HG03045 (cell line): ENCODE measurements around the gene WWOX.

Experiments
- ATAC-seq: cut with Tn5 transposase; IDR thresholded peaks from one replicate; pipeline ENCODE4 v1.9.1; 2021; ENCODE audit warnings: mild to moderate bottlenecking, moderate library complexity; ENCODE audit not compliant: unreplicated experiment

Gene WWOX

DNA sequence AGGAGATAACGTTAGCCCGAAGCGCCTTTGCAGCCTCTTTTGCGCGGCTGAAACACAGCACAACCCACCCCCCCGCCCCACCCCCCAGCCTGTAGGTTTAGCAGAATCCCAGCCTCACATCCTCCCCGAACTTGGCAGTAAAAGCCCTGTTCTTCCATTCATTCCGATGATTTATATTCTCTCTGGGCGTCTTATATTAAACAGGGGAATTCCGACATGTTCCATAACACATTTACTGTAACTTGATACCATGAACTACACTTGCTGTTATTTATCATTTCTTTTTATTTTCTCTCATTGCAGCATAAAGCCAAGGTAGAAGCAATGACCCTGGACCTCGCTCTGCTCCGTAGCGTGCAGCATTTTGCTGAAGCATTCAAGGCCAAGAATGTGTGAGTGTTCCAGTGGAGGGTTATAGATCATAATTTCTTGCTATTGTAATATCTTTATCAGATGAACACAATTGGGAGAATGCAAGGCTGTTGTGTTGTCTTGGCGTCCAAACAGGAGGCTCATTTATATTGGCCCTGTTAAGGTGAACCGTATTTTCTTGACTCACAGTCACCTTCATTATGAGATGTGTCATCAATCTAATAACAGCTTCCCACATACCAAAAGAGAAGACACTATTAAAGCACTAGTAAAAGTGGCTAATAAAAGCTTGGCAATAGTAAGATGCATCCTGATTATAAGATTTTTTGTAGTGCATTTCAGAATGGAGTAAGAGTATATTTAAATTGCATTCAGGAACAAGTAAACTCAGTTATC is 287.3 kb downstream of the WWOX start:
- no peak for ATAC-seq

GRCh38 chr16:78389009-78389498 is 289.6 kb downstream of the WWOX start:
- no peak for ATAC-seq

DNA sequence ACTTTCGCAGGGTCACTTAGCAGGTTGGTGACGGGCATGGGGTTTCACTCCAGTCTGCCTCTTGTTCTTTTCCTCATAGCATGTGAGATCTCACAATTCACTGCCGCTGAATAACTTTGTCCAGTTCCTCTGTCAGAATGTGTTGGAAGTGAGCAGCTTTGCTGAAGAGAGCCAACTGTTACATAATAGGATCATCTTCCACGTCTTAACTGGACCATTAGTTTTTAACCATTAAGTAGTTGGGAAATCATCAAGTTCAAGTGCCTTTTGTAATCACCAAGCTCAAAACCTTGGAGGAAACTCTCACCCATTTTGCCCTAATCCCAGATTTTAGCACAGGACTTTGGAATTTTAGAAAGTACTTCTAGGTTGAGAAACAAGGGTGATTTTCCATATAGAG is 290.6 kb downstream of the WWOX start:
- no peak for ATAC-seq

DNA sequence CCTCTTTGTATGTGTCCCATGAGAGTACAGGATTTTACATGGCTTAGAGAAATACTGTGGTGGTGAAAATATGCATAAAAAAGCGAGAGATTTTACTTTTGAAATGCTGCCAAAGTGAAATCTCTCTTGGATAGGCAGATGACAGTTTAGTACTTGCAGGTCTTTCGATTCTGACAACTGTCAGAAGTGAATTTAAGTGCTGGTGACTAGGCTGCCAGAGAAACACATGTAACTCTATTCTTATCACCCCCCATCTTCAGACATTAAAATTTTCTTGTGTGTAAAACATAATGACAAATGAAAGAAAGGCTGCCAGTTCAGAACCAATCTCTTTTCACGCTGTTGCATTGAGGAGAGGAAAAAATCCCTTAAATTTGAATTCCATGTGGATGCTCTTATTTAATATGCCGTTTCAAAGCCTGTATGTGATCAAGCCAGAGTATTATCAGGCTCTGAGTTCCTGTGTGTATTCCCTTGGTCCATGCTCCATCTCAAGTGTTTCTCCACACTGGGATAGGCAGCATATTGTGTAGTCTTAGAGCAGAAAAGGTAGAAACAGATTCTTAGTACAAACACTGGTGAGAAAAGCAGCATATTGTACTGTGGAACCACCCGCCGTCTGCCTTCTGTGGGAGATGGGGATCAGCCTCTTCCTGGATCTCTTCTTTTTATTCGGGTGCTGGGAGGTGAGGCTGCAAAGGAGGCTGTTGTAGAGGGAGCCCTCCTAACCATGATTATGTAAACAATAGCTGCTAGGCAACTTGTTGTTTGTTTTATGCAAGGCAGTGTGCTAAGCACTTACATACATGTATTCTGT is 291.3 kb downstream of the WWOX start:
- ATAC-seq, result no peak

GRCh38 chr16:78392585-78393195 is 293.2 kb downstream of the WWOX start:
- ATAC-seq, result no peak

- no peak for ATAC-seq
Observed at GRCh38 chr16:78395035-78395434, 295.6 kb downstream of the WWOX start.

DNA sequence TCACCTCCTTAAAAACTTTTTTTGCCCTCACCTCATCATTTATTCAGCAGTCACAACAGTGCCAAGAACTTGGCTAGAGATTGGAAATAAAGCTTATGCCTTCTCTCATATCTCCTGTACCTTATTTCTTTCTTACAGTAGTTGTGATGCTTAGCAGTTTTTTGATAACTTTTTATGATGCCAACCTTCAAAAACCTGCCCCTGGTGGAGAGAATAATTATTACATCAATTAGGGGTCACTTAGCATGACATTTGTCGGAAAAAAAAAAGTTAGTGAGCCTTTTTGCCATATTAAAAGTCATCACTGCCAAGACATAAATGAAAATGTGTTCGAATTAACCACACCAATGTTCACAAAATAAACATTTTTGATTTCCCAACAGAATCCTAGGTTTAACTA is 296.6 kb downstream of the WWOX start:
- ATAC-seq, result no peak

DNA sequence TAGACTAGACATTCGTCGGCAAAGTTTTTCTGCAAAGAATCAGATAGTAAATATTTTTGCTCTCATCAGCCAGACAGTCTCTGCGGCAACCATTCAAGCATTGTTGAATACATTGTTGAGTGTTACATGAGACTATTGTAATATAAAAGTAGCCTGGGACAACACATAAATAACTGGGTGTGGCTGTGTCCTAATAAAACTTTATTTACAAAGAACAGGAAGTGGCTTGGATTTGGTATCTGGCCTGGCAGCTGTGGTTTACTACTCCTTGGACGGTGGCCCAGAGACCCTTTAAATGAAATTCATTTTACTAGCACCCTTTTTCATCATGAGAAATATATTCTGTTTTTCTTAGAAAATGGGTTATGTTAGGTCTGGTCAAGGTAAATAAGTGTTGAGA is 297.2 kb downstream of the WWOX start:
- no peak for ATAC-seq

DNA sequence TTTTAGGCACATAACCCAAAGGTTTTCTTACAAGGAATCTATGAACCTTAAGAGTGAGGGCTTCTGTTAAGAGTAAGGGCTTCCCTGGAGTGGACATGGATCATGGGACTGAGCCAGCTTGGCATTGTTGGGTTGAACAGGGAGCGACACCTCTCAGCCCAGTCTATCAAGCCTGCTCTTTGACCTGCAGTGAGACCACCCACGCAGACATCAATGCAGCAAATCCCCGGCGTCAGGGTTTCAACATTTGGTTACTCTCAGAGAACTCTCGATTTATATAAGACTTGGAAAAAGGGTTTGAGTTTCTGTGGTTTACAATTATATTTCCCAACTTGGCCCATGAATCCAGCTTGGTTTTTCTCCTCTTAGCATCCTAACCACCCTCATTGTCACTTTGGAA is 299.9 kb downstream of the WWOX start:
- no peak for ATAC-seq

DNA sequence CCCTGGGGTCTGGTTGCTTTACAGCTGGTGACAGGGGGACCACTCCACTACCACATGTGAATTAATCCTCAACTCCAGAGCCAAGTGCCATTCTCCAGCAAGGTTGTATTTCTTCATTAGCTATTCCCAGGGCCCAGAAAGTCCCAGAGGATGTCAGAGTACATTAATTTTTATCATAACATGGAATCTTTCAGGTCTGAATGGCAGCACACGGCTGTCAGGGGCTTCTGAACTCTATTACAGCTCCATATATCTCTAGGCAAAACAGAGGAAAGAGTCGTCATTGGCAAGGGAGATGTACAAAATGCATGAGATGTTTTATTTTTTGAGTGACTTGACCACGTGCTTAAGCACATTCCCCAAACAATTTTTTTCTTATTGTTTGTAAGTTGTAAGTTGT is 303.4 kb downstream of the WWOX start:
- no peak for ATAC-seq

DNA sequence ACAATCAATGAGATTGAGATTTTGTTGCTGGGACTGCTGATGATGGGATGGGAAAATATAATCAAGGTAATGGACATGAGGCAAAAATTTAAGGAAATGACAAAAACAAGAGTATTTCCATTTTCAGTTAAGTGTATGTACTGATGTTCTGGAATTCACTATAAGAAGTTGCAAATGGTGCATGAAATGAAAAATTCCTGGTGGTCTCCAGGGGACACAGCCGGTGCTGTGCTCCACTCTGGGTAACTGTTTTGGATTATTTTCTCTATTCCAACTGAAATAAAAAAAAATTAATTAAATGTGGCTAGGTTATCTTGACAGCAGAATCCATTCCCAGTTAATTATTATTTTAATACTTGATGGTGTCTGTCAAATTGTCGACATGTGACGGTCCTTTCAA is 305.6 kb downstream of the WWOX start:
- ATAC-seq, result no peak

- no peak for ATAC-seq
Observed at GRCh38 chr16:78405833-78406232, 306.4 kb downstream of the WWOX start.

DNA sequence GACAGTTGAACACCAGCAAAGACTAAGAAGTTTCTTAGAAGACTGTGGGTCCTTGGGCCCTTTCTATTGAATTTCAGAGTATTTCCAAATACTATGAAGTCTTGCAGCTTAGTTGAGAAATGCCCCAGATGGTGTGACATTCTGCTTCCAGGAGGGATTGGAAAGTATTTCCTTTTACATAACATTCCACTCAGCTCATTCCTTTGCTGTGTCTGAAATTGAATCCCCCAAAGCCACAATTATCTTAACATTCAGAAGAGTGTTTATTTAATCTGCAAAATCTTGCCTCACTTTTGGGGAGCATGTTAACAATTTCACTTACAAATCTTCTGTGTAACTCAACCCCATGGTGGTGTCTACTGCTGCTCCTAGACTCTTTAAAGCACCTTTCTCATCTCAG is 307.7 kb downstream of the WWOX start:
- ATAC-seq, result no peak

- ATAC-seq, result no peak
Observed at GRCh38 chr16:78413651-78414050, 314.2 kb downstream of the WWOX start.

DNA sequence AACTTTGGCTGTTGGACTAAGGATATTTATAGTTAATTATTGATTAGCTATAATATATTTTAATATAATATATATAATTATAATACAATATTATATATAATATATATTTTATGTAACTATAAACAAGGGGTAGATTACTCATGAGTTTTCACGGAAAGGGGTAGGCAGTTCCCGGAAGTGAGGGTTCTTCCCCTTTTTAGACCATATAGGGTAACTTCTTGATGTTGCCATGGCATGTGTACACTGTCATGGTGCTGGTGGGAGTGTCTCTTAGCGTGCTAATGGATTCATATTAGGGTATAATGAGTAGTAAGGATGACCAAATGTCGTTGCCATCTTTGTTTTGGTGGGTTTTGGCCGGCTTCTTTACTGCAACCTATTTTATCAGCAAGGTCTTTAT is 315.6 kb downstream of the WWOX start:
- ATAC-seq, result no peak

DNA sequence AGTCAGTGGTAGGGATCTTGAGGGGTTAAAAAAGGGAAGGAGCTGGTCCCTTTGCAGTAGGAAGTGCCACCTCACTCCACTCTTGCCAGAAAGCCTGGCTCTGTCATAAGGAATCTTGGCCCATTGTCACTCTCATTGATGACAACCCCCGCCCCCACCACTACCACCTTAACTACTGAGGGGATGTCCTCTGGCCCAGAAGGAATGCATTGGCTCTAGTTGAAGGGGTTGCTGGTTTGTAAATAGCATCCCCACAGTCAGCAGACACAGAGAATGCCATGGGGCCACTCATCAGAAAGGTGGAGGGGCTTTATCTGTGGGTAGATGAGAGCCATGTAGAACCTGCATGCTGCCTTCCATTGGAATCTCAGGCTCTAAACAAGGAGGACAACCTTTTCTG is 316.2 kb downstream of the WWOX start:
- ATAC-seq, result no peak

DNA sequence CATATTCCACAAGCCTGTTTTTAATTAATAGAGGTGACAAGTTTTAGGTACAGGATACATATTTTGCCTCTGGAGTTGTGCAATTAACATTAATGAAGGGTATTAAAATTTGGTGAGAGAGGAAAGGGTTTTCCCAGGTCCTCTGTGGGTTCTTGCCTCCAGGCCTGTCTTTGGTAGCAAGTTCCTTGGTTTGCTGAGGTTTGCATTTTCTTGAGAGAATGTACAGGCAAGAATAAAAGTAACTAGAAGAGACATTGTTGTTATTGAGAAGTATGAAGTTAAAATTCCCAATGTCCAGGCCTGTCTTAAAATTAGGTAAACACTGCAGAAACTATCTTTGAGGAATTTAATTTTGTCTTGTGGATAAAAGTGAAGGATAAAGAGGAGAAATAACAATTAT is 316.9 kb downstream of the WWOX start:
- ATAC-seq, result no peak

GRCh38 chr16:78421181-78421708 is 321.8 kb downstream of the WWOX start:
- no peak for ATAC-seq

GRCh38 chr16:78425281-78425680 is 325.8 kb downstream of the WWOX start:
- ATAC-seq, result no peak

GRCh38 chr16:78425891-78426510 is 326.5 kb downstream of the WWOX start:
- no peak for ATAC-seq

DNA sequence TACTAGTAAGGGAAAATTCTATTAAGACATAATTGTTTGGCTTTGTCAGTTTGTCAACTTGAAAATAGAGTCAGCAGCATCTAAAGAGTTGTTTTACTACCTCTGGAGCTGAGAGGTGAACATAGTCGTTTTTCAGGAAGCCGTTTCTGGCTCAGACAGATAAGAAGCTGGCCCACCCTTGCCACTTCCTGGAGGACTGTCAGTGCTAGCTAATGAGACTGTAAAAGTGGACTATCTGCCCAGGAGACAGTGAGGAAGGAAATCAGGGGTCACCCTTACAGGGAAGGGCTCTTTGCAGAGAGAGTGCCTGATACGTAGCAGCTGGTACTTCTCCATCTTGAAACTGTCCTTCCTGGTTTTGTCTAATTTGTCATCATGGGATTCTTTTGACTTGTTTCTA is 328.7 kb downstream of the WWOX start:
- no peak for ATAC-seq
